Adrenal gland (tissue), 5 donors: ENCODE results near the gene MED27.
"Not testable (repeated sequence)": the region's sequence is repeated elsewhere in the genome, so short reads cannot be mapped to it uniquely, and the experiment has no call there.

Source experiments
- POLR2A ChIP-seq, 2 donors: fragments of 450-650 bp; IDR thresholded peaks; one replicate each; pipeline ENCODE4 v1.6.1; 2017; ENCODE audit warnings: antibody characterized with exemption in 2 of 2, mild to moderate bottlenecking in 2 of 2, moderate library complexity in 1 of 2
- TF ChIP-seq, protein P1 (sequence below), 6 experiments: fragments of 450-650 bp in 4 of 6; fragments of 200-600 bp in 2 of 6; sonication (generic) in 1 of 6; IDR thresholded peaks; 1 replicate in 5 of 6; 2 replicates in 1 of 6; pipeline versions ENCODE4 v1.5.1 to v1.8.0; 2016 to 2021; ENCODE audit warnings: antibody characterized with exemption in 6 of 6, mild to moderate bottlenecking in 2 of 6, moderate library complexity in 1 of 6
- donor health status: DM: no; HTN: no; CAD: no.

DNA sequence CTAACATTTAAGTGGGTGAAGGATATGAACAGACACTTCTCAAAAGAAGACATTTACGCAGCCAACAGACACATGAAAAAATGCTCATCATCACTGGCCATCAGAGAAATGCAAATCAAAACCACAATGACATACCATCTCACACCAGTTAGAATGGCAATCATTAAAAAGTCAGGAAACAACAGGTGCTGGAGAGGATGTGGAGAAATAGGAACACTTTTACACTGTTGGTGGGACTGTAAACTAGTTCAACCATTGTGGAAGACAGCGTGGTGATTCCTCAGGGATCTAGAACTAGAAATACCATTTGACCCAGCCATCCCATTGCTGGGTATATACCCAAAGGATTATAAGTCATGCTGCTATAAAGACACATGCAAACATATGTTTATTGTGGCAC lies 69.5 kb downstream of the MED27 start:
- TF ChIP-seq, protein P1, sequence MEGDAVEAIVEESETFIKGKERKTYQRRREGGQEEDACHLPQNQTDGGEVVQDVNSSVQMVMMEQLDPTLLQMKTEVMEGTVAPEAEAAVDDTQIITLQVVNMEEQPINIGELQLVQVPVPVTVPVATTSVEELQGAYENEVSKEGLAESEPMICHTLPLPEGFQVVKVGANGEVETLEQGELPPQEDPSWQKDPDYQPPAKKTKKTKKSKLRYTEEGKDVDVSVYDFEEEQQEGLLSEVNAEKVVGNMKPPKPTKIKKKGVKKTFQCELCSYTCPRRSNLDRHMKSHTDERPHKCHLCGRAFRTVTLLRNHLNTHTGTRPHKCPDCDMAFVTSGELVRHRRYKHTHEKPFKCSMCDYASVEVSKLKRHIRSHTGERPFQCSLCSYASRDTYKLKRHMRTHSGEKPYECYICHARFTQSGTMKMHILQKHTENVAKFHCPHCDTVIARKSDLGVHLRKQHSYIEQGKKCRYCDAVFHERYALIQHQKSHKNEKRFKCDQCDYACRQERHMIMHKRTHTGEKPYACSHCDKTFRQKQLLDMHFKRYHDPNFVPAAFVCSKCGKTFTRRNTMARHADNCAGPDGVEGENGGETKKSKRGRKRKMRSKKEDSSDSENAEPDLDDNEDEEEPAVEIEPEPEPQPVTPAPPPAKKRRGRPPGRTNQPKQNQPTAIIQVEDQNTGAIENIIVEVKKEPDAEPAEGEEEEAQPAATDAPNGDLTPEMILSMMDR (IDR thresholded peaks at IDR 0.05), result not testable (repeated sequence)
- TF ChIP-seq POLR2A (IDR thresholded peaks at IDR 0.05), result not testable (repeated sequence)
